Right renal pelvis (tissue), 4 donors: ENCODE data around the gene PKD2L2. TPM values are rescaled to one million over a fixed set of nuclear protein-coding genes. Genes with fewer than 3 reads are reported as not detected.
"Not testable (repeated sequence)": the region's sequence is repeated elsewhere in the genome, so short reads cannot be mapped to it uniquely, and the experiment has no call there.

ENCODE experiments used
- DNase-seq, 4 donors: peaks; one replicate each; pipeline ENCODE4 v3.0.0-alpha.2; 2013; ENCODE audit warnings: low read depth in 4 of 4, low spot score in 3 of 4, missing footprints in 1 of 4
- polyA plus RNA-seq, 4 donors: library from polyadenylated mRNA; unstranded; fragments of 120-200 nt; gene quantifications; one replicate each; pipeline ENCODE4 v1.2.1, GENCODE V29; 2013; ENCODE audit not compliant: insufficient read length in 4 of 4

Gene PKD2L2
- polyA plus RNA-seq, 4 donors: 0.25 to 0.41 (median 0.31) TPM

DNA sequence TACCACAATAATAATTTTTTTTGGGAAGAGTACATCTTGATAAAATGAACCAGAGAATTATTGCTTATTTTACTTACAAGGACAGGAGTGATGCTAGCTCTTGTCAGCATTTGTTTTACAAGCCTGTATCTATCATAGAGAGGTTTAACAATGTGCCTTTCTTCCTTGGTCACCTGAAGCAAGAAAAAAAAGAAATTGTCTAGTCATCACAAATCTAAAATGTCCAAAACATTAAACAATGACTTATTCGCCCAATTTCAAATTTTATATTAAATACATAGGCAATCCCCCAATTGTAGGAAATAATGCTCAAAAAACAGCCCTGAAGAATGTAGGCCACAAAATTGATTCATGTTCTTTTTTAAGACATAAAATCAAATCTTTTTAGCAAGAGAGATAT is 56.6 kb downstream of the PKD2L2 start:
- DNase-seq: no peak

GRCh38 chr5:137954131-137954879 is 65.0 kb downstream of the PKD2L2 start:
- no peak for DNase-seq

DNA sequence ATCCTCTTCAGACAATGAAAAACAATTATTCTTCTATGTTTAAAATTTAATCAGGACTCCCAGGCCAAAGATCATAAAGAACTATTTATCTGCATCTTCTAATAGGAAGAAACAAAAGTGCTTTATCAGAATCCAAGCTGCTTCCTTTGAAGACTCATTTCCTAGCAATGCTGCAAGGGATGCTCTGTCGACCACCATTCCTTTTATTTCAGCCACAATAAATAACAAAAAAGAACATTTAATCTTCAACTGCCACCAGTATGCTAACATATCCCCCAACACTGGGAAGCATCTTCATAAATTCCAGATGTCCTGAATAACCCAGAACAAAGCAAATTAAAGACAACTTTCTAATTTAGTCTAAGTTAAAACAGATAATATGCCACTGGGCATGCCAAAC is 68.7 kb downstream of the PKD2L2 start:
- no peak for DNase-seq

DNA sequence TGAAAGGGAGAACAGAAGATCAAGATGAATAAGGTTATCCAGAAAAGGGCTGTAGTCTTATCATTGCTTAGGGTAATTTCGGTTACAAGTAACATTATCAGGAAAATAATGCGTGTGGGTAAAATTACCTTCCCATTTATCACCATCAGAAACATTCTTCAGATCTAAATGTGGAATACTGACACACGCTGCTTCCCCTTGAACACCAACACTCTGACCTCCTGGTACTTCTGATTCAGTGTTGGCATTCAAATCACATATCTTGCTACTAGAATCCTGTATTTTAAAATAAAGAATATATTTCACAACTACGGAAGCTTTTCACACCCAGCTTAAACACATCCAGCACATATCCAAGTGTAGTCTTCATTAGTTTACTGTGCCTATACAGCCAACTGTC is 70.2 kb downstream of the PKD2L2 start:
- no peak for DNase-seq

DNA sequence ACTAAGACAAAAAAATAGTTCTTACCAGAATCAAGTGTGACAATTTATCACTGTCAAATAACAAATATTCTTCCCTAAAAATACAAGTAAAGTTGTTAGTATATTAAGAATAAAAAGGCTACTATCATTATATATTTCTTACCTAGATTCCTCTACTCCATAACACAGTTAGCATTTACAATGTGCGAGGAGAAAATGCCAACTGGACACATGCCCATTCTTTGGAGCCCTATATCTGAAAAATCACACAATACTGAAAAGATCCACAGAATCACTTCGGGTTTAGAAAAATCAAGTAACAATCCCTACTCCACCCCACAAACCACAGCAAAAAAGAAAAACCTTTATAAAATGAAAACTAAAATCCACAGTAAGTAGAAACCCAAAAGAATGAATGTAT is 70.9 kb downstream of the PKD2L2 start:
- no peak for DNase-seq

DNA sequence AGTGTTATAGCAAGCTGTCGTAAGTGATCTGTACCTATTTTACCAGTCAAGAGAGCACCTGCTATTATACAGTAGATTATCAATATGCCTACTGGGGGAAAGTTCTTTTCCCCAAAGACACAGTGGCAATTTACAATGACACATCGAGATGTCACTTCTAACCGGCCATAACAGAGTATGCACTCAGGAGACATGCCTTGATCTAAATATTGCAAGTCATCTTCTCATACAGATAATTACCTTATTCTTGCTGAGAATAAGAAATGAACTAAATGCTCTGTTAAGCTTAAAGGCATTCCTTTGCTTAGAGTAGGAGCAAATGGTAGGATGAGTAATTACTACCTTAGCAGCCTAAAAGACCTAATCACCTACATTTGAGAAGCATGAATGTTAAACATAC is 71.6 kb downstream of the PKD2L2 start:
- DNase-seq: no peak

- DNase-seq: not testable (repeated sequence)
Observed at GRCh38 chr5:137970384-137970783, 81.1 kb downstream of the PKD2L2 start.

GRCh38 chr5:137975208-137975607 is 86.0 kb downstream of the PKD2L2 start:
- DNase-seq: no peak

DNA sequence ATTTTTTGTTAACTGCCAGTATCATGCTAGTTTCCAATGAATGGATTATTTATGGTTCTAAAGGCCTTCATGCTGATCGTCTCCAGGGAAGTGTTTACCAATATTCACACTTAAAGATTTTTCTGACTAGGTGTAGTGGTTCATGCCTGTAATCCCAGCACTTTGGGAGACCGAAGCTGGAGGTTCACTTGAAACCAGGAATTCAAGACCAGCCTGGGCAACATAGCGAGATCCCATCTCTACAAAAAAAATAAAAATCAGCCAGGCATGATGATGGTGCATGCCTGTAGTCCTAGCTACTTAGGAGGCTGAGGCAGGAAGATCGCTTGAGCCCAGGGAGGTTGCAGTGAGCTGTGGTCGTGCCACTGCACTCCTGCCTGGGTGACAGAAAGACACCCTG is 100.2 kb downstream of the PKD2L2 start:
- no peak for DNase-seq

Other genes starting within 250 kb of the PKD2L2 start
- 10 to 100 TPM; 13.5 to 18.8 (median 18.4) TPM for gene KLHL3, start 153.4 kb upstream of the PKD2L2 start, polyA plus RNA-seq
- 10 to 100 TPM; 68.2 to 81.1 (median 77.2) TPM for gene HNRNPA0, start 135.1 kb upstream of the PKD2L2 start, polyA plus RNA-seq
- 1 to 10 TPM; 1.4 to 1.7 (median 1.6) TPM for gene MYOT, start 21.6 kb upstream of the PKD2L2 start, polyA plus RNA-seq
- gene FAM13B, start 143.6 kb downstream of the PKD2L2 start, polyA plus RNA-seq: 10 to 100 TPM; 48.5 to 60.0 (median 54.2) TPM
- under 1 TPM; 0.11 to 0.17 (median 0.14) TPM for gene WNT8A, start 194.6 kb downstream of the PKD2L2 start, polyA plus RNA-seq
- 10 to 100 TPM; 20.3 to 28.7 (median 24.0) TPM for gene NME5, start 250.0 kb downstream of the PKD2L2 start, polyA plus RNA-seq